ENCODE data around the gene KIF1B. TPM values are rescaled to one million over a fixed set of nuclear protein-coding genes. Genes with fewer than 3 reads are reported as not detected.

KIF1B gene
- total and polyA plus RNA-seq, 2 experiments from 2014 or later, result 21.5 to 68.4 TPM

DNA sequence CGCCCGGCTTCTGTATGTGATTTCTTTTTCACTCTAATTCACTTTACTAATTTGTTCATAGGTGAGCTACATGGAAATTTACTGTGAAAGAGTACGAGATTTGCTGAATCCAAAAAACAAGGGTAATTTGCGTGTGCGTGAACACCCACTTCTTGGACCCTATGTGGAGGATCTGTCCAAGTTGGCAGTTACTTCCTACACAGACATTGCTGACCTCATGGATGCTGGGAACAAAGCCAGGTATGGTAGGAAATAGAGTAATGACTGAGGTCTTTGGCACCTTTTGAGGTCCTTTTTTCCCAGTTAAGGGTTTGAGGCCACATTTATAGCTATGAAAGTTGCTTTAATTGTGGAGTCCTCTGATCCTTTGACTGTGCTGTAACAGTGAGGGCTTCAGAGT, 56.9 kb downstream of the KIF1B start:
- no peak for ATAC-seq
- Histone ChIP-seq H3K4me3 (no peak overlapping the region), H3K4me1 (ENCODE audit: insufficient read depth) (no peaks in the 10 kb centered on the region), H3K27ac (ENCODE audit: low read depth) (no peak overlapping the region), H3K79me2 (replicated peaks; ENCODE audit: insufficient read depth) (no peaks in the 10 kb centered on the region), H2AFZ (no peak overlapping the region), H4K20me1 (replicated peaks; ENCODE audit: insufficient read depth) (no peaks in the 10 kb centered on the region), H3K27me3 (ENCODE audit: insufficient read depth) (no peaks in the 10 kb centered on the region), H3K9me2 (ENCODE audit: insufficient read depth) (no peaks in the 10 kb centered on the region), H3F3A (replicated peaks; ENCODE audit: low read depth) (no peaks in the 10 kb centered on the region), H3K36me3 (ENCODE audit: insufficient read depth) (peaks cover 21% of the 10 kb centered on the region; the same call in 1 of the 2 replicates), H3K4me2 (no peak overlapping the region)
- Mint-ChIP-seq H3K36me3 (ENCODE audit: low read depth) (peaks cover 35% of the 10 kb centered on the region), H3K4me1 (no peaks in the 10 kb centered on the region), H3K4me3 (no peak overlapping the region), H3K9me3 (no peaks in the 10 kb centered on the region), H3K27me3 (ENCODE audit: insufficient read depth, low read depth, poor library complexity) (no peaks in the 10 kb centered on the region), H3K27ac (no peak overlapping the region)
- TF ChIP-seq, protein P1, sequence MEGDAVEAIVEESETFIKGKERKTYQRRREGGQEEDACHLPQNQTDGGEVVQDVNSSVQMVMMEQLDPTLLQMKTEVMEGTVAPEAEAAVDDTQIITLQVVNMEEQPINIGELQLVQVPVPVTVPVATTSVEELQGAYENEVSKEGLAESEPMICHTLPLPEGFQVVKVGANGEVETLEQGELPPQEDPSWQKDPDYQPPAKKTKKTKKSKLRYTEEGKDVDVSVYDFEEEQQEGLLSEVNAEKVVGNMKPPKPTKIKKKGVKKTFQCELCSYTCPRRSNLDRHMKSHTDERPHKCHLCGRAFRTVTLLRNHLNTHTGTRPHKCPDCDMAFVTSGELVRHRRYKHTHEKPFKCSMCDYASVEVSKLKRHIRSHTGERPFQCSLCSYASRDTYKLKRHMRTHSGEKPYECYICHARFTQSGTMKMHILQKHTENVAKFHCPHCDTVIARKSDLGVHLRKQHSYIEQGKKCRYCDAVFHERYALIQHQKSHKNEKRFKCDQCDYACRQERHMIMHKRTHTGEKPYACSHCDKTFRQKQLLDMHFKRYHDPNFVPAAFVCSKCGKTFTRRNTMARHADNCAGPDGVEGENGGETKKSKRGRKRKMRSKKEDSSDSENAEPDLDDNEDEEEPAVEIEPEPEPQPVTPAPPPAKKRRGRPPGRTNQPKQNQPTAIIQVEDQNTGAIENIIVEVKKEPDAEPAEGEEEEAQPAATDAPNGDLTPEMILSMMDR (conservative IDR thresholded peaks at IDR 0.05; ENCODE audit: low read depth in 2 of 2), result no peak
- TF ChIP-seq NANOG (IDR thresholded peaks at IDR 0.05; ENCODE audit: borderline replicate concordance), result no peak
- no peak for TF ChIP-seq EZH2phosphoT487 (IDR thresholded peaks at IDR 0.05; ENCODE audit: unreplicated experiment)
- no peak for TF ChIP-seq CREB1 (CRISPR knock-in tag; IDR thresholded peaks at IDR 0.05; ENCODE audit: low read depth)
- no peak for TF ChIP-seq JUNB (IDR thresholded peaks at IDR 0.05; ENCODE audit: unreplicated experiment)
- TF ChIP-seq, protein P2, sequence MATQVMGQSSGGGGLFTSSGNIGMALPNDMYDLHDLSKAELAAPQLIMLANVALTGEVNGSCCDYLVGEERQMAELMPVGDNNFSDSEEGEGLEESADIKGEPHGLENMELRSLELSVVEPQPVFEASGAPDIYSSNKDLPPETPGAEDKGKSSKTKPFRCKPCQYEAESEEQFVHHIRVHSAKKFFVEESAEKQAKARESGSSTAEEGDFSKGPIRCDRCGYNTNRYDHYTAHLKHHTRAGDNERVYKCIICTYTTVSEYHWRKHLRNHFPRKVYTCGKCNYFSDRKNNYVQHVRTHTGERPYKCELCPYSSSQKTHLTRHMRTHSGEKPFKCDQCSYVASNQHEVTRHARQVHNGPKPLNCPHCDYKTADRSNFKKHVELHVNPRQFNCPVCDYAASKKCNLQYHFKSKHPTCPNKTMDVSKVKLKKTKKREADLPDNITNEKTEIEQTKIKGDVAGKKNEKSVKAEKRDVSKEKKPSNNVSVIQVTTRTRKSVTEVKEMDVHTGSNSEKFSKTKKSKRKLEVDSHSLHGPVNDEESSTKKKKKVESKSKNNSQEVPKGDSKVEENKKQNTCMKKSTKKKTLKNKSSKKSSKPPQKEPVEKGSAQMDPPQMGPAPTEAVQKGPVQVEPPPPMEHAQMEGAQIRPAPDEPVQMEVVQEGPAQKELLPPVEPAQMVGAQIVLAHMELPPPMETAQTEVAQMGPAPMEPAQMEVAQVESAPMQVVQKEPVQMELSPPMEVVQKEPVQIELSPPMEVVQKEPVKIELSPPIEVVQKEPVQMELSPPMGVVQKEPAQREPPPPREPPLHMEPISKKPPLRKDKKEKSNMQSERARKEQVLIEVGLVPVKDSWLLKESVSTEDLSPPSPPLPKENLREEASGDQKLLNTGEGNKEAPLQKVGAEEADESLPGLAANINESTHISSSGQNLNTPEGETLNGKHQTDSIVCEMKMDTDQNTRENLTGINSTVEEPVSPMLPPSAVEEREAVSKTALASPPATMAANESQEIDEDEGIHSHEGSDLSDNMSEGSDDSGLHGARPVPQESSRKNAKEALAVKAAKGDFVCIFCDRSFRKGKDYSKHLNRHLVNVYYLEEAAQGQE (IDR thresholded peaks at IDR 0.05; ENCODE audit: unreplicated experiment), result no peak
- TF ChIP-seq POLR2AphosphoS5 (IDR thresholded peaks at IDR 0.05; ENCODE audit: low read depth), result no peak
- TF ChIP-seq STAT1 (IDR thresholded peaks at IDR 0.05; ENCODE audit: unreplicated experiment), result no peak
- no peak for TF ChIP-seq ZNF331 (CRISPR knock-in tag; IDR thresholded peaks at IDR 0.05; ENCODE audit: low read depth)
- TF ChIP-seq, protein P3, sequence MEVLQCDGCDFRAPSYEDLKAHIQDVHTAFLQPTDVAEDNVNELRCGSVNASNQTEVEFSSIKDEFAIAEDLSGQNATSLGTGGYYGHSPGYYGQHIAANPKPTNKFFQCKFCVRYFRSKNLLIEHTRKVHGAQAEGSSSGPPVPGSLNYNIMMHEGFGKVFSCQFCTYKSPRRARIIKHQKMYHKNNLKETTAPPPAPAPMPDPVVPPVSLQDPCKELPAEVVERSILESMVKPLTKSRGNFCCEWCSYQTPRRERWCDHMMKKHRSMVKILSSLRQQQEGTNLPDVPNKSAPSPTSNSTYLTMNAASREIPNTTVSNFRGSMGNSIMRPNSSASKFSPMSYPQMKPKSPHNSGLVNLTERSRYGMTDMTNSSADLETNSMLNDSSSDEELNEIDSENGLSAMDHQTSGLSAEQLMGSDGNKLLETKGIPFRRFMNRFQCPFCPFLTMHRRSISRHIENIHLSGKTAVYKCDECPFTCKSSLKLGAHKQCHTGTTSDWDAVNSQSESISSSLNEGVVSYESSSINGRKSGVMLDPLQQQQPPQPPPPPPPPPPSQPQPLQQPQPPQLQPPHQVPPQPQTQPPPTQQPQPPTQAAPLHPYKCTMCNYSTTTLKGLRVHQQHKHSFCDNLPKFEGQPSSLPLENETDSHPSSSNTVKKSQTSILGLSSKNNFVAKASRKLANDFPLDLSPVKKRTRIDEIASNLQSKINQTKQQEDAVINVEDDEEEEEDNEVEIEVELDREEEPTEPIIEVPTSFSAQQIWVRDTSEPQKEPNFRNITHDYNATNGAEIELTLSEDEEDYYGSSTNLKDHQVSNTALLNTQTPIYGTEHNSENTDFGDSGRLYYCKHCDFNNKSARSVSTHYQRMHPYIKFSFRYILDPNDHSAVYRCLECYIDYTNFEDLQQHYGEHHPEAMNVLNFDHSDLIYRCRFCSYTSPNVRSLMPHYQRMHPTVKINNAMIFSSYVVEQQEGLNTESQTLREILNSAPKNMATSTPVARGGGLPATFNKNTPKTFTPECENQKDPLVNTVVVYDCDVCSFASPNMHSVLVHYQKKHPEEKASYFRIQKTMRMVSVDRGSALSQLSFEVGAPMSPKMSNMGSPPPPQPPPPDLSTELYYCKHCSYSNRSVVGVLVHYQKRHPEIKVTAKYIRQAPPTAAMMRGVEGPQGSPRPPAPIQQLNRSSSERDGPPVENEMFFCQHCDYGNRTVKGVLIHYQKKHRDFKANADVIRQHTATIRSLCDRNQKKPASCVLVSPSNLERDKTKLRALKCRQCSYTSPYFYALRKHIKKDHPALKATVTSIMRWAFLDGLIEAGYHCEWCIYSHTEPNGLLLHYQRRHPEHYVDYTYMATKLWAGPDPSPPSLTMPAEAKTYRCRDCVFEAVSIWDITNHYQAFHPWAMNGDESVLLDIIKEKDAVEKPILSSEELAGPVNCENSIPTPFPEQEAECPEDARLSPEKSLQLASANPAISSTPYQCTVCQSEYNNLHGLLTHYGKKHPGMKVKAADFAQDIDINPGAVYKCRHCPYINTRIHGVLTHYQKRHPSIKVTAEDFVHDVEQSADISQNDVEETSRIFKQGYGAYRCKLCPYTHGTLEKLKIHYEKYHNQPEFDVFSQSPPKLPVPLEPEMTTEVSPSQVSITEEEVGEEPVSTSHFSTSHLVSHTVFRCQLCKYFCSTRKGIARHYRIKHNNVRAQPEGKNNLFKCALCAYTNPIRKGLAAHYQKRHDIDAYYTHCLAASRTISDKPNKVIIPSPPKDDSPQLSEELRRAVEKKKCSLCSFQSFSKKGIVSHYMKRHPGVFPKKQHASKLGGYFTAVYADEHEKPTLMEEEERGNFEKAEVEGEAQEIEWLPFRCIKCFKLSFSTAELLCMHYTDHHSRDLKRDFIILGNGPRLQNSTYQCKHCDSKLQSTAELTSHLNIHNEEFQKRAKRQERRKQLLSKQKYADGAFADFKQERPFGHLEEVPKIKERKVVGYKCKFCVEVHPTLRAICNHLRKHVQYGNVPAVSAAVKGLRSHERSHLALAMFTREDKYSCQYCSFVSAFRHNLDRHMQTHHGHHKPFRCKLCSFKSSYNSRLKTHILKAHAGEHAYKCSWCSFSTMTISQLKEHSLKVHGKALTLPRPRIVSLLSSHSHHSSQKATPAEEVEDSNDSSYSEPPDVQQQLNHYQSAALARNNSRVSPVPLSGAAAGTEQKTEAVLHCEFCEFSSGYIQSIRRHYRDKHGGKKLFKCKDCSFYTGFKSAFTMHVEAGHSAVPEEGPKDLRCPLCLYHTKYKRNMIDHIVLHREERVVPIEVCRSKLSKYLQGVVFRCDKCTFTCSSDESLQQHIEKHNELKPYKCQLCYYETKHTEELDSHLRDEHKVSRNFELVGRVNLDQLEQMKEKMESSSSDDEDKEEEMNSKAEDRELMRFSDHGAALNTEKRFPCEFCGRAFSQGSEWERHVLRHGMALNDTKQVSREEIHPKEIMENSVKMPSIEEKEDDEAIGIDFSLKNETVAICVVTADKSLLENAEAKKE (CRISPR knock-in tag; IDR thresholded peaks at IDR 0.05), result no peak
- TF ChIP-seq, protein P4, sequence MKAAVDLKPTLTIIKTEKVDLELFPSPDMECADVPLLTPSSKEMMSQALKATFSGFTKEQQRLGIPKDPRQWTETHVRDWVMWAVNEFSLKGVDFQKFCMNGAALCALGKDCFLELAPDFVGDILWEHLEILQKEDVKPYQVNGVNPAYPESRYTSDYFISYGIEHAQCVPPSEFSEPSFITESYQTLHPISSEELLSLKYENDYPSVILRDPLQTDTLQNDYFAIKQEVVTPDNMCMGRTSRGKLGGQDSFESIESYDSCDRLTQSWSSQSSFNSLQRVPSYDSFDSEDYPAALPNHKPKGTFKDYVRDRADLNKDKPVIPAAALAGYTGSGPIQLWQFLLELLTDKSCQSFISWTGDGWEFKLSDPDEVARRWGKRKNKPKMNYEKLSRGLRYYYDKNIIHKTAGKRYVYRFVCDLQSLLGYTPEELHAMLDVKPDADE (IDR thresholded peaks at IDR 0.05), result no peak
- no peak for TF ChIP-seq EZH2 (IDR thresholded peaks at IDR 0.05; ENCODE audit: low read depth, unreplicated experiment)
- no peak for TF ChIP-seq ZNF114 (CRISPR knock-in tag; IDR thresholded peaks at IDR 0.05)
- DNase-seq (ENCODE audit: low spot score), result no peak
